ENCODE results near the gene FOXRED2. TPM values are rescaled to one million over a fixed set of nuclear protein-coding genes. Genes with fewer than 3 reads are reported as not detected.

FOXRED2 gene
- total RNA-seq, 1 donor from 2014 or later, result 15.3 TPM

DNA sequence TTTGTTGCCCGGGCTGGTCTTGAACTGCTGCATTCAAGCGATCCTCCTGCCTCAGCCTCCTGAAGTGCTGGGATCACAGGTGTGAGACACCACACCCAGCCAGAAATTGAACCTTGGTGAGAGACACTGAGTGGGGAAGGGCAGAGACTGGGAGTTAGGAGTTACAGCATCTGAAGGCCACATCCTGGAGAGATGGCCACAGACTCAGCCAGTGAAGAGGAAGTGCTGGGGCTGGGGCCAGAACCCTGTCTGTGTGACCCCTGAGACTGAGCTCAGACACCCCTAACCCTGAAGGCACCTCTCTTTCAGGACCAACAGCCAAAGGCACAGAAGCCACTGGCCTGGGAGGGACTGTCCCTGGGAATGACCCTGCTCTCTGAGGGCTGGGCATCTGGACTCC, 59.2 kb downstream of the FOXRED2 start:
- H3K27me3 ChIP-seq, result no peaks in the 10 kb centered on the region
- DNase-seq (no peak), ATAC-seq (peak; percentile 6)
- intact Hi-C loops (cut with DNase I), result no loop called here
- no peak overlapping the region for H3K4me3 ChIP-seq
- H3K27ac ChIP-seq, result no peak overlapping the region
- TF ChIP-seq, protein P1, sequence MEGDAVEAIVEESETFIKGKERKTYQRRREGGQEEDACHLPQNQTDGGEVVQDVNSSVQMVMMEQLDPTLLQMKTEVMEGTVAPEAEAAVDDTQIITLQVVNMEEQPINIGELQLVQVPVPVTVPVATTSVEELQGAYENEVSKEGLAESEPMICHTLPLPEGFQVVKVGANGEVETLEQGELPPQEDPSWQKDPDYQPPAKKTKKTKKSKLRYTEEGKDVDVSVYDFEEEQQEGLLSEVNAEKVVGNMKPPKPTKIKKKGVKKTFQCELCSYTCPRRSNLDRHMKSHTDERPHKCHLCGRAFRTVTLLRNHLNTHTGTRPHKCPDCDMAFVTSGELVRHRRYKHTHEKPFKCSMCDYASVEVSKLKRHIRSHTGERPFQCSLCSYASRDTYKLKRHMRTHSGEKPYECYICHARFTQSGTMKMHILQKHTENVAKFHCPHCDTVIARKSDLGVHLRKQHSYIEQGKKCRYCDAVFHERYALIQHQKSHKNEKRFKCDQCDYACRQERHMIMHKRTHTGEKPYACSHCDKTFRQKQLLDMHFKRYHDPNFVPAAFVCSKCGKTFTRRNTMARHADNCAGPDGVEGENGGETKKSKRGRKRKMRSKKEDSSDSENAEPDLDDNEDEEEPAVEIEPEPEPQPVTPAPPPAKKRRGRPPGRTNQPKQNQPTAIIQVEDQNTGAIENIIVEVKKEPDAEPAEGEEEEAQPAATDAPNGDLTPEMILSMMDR (IDR thresholded peaks at IDR 0.05), result no peak
- no peaks in the 10 kb centered on the region for H3K9me3 ChIP-seq
- H3K4me1 ChIP-seq, result peaks cover 40% of the 10 kb centered on the region
- no peaks in the 10 kb centered on the region for H3K36me3 ChIP-seq

DNA sequence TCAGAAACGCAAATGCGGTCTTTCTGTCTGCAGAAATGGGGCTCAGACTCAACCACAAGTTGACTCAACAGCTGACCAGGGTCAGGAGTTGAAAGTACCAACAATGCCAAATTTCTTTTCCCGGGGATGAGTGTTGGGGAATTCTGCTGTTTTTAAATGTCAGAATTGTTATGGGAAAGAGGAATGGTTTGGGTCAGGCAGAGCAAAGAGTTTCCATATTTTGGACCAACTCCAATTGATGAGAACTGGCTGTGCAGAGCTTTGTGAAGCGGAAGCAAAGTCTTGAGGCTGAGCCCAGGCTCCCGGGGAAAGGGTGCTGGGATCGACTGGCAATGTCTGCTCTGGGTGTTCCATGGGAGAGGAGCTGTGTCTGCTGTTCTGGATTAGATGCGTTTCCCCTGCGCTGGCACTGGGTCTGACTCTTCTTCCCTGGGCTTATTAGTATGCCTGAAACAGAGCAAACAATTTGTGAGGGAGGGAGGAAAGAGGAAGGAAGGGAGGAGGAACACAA, 61.6 kb downstream of the FOXRED2 start:
- intact Hi-C loops (cut with DNase I), result no loop called here

DNA sequence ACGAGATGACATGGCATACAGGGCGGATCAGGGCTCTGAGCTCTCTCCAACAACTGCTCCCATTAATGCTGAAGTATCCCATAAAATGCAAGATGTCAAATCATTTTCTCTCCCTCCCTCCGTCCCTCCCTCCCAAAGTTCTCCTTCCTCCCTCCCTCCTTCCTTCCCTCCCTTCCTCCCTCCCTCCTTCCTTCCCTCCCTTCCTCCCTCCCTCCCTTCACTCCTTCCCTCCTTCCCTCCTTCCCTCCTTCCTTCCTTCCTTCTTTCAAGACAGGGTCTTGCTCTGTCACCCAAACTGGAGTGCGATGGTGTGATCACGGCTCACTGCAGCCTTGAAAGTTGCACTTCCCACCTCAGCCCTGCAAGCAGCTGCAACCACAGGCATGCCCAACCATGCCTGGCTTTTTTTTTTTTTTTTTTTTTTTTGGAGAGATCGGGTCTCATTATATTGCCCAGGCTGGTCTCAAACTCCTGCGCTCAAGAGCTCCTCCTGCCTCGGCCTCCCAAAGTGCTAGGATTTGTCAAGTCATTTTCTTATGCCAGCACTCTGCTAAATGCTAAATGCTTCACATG, 63.6 kb downstream of the FOXRED2 start:
- no peak for DNase-seq
- Histone ChIP-seq H3K27ac (no peak overlapping the region), H3K9me3 (no peaks in the 10 kb centered on the region), H3K4me1 (peaks cover 5% of the 10 kb centered on the region), H3K27me3 (no peaks in the 10 kb centered on the region), H3K36me3 (no peaks in the 10 kb centered on the region), H3K4me3 (no peak overlapping the region)
- intact Hi-C loops (cut with DNase I), result no loop called here
- TF ChIP-seq, protein P1 (IDR thresholded peaks at IDR 0.05), result no peak
- ATAC-seq, result no peak

More for the DNA sequence above, 61.6 kb downstream of the FOXRED2 start:
- TF ChIP-seq, protein P1 (IDR thresholded peaks at IDR 0.05), result no peak
- Histone ChIP-seq H3K9me3 (no peaks in the 10 kb centered on the region), H3K27me3 (no peaks in the 10 kb centered on the region), H3K4me3 (no peak overlapping the region), H3K36me3 (no peaks in the 10 kb centered on the region), H3K27ac (peak overlapping the region; percentile 30), H3K4me1 (peaks cover 18% of the 10 kb centered on the region)
- peak; percentile 71 for ATAC-seq
- no peak for DNase-seq

DNA sequence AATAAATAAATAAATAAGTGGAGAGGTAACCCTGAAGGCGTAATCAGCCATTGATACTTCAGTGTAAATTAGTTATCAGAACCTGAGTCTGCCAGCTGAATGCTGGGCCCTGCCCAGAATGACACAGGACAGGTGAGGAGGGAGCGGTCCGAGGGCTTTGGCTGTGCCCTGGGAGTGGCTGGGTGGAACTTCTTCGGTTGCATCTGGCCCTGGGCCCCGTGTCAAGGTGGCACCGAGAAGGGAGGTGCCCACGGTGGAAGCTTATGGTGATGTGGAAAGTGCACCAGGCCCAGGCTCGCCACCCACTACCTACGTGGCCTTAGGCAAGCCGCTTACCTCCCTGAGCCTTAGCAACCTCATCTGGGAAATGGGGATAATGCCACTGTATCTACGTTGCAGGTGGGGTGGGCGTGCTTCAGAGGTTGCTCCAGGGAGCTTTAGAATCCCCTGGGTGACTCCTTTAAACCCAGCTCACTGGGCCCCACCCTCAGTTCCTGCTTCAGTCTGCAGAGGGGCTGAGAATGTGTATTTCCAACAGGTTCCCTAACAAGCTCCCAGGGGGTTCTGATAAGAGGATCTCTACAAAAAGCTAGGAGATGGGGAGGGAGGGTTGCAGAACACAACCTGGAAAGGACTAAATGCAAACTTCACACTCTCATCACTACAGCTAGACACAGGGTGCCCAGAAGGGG, 64.2 kb downstream of the FOXRED2 start:
- DNase-seq, result no peak
- Histone ChIP-seq H3K9me3 (no peaks in the 10 kb centered on the region), H3K36me3 (no peaks in the 10 kb centered on the region), H3K27me3 (no peaks in the 10 kb centered on the region), H3K27ac (no peak overlapping the region), H3K4me3 (no peak overlapping the region), H3K4me1 (peaks cover 3% of the 10 kb centered on the region)
- TF ChIP-seq, protein P1 (IDR thresholded peaks at IDR 0.05), result no peak
- no peak for ATAC-seq
- intact Hi-C loops (cut with DNase I), result no loop called here

DNA sequence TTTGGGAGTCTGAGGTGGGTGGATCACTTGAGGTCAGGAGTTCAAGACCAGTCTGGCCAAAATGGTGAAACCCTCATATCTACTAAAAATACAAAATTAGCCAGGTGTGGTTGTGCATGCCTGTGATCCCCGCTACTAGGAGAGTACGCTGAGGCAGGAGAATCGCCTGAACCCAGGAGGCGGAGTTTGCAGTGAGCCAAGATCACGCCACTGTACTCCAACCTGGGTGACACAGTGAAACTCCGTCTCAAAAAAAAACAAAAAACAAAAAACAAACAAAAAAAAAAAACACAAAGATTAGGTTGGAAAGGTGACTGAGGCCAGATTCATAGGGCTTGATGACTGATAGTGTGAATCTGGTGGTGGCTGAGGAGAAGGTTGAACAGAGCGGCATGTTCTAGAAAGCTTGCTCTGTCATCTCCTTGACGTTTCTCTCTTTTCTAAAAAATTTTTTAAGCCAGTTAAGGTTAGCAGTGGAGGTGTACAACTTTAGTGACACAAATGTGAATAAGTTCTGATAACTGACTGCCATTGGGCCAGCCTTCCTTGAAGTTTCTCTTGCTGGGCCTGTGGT, 66.3 kb downstream of the FOXRED2 start:
- no peak for ATAC-seq
- DNase-seq, result no peak
- intact Hi-C loops (cut with DNase I), result no loop called here
- peaks cover 8% of the 10 kb centered on the region for H3K4me1 ChIP-seq
- no peak overlapping the region for H3K27ac ChIP-seq
- H3K4me3 ChIP-seq, result no peak overlapping the region
- no peaks in the 10 kb centered on the region for H3K36me3 ChIP-seq
- TF ChIP-seq, protein P1 (IDR thresholded peaks at IDR 0.05), result no peak
- H3K27me3 ChIP-seq, result no peaks in the 10 kb centered on the region
- H3K9me3 ChIP-seq, result no peaks in the 10 kb centered on the region
